Activated CD4-positive, alpha-beta T cell treated with anti-CD3 and anti-CD28 coated beads for 24 hours (primary cell): ENCODE results near the gene EIF4A3.

ENCODE experiments used
- DNase-seq, 2 donors: peaks; one replicate each; pipeline ENCODE4 v3.0.0-alpha.2; 2020; ENCODE audit warnings: low read depth in 2 of 2

The EIF4A3 gene

GRCh38 chr17:80111702-80112470 is 35.0 kb downstream of the EIF4A3 start:
- DNase-seq, result no peak

GRCh38 chr17:80110927-80111701 is 35.8 kb downstream of the EIF4A3 start:
- no peak for DNase-seq

GRCh38 chr17:80110447-80110812 is 36.5 kb downstream of the EIF4A3 start:
- no peak for DNase-seq

GRCh38 chr17:80109713-80110446 is 37.0 kb downstream of the EIF4A3 start:
- DNase-seq, result no peak

- no peak for DNase-seq
These were observed 37.8 kb downstream of the EIF4A3 start for GRCh38 chr17:80109066-80109660.

GRCh38 chr17:80108036-80108971 is 38.6 kb downstream of the EIF4A3 start:
- DNase-seq, result no peak

- no peak for DNase-seq
These were observed 39.5 kb downstream of the EIF4A3 start for GRCh38 chr17:80107231-80108021.

- DNase-seq, result no peak
These were observed 40.2 kb downstream of the EIF4A3 start for GRCh38 chr17:80106751-80107150.

GRCh38 chr17:80106176-80106575 is 40.8 kb downstream of the EIF4A3 start:
- DNase-seq, result no peak

GRCh38 chr17:80105762-80106161 is 41.2 kb downstream of the EIF4A3 start:
- no peak for DNase-seq

- no peak for DNase-seq
These were observed 42.0 kb downstream of the EIF4A3 start for GRCh38 chr17:80104956-80105375.

- DNase-seq, result no peak
These were observed 42.5 kb downstream of the EIF4A3 start for GRCh38 chr17:80104321-80104955.

- no peak for DNase-seq
These were observed 43.4 kb downstream of the EIF4A3 start for GRCh38 chr17:80103449-80104085.

GRCh38 chr17:80102664-80103448 is 44.1 kb downstream of the EIF4A3 start:
- no peak for DNase-seq

- no peak for DNase-seq
These were observed 44.8 kb downstream of the EIF4A3 start for GRCh38 chr17:80101946-80102663.

GRCh38 chr17:80101011-80101945 is 45.6 kb downstream of the EIF4A3 start, which contains the start of gene GAA:
GAA (plus strand) TSS chr17:80101581; CDS start chr17:80104587, 3,006 bp downstream.
- DNase-seq, result peak; percentile 80

- no peak for DNase-seq
These were observed 46.9 kb downstream of the EIF4A3 start for GRCh38 chr17:80100035-80100323.
